PFSK-1 (cell line): ENCODE results near the gene KIAA1958.

Source experiments
- FOXP2 ChIP-seq: optimal IDR thresholded peaks from 2 replicates; pipeline ENCODE3; 2011; ENCODE audit warnings: borderline replicate concordance, control low read depth, inconsistent platforms; ENCODE audit not compliant: insufficient read depth; ENCODE audit errors: extremely low read length, extremely low read depth
- POLR2AphosphoS5 ChIP-seq: IDR thresholded peaks from 2 replicates; pipeline ENCODE4 v1.6.1; 2012; ENCODE audit warnings: low read depth, mild to moderate bottlenecking, control low read depth, low read length, moderate library complexity
- SIN3A ChIP-seq: IDR thresholded peaks from 2 replicates; pipeline ENCODE4 v1.6.1; 2012; ENCODE audit warnings: mild to moderate bottlenecking, low read length, moderate library complexity, borderline replicate concordance; ENCODE audit not compliant: insufficient read depth
- TAF1 ChIP-seq: IDR thresholded peaks from 2 replicates; pipeline ENCODE4 v1.6.1; 2012; ENCODE audit warnings: low read length, control low read depth, borderline replicate concordance; ENCODE audit not compliant: insufficient read depth
- TF ChIP-seq, protein P1 (sequence below), 2 experiments: IDR thresholded peaks; 2 replicates each; pipeline versions ENCODE4 v1.6.1 to v1.8.0; 2011 to 2012; ENCODE audit warnings: low read depth in 2 of 2, low read length in 2 of 2, control low read depth in 1 of 2, inconsistent platforms in 1 of 2, mild to moderate bottlenecking in 1 of 2, moderate library complexity in 1 of 2; ENCODE audit not compliant: insufficient read depth in 1 of 2

GRCh38 chr9:112620388-112620787 is 133.8 kb downstream of the KIAA1958 start:
- no peak for TF ChIP-seq FOXP2
- TF ChIP-seq, protein P1, sequence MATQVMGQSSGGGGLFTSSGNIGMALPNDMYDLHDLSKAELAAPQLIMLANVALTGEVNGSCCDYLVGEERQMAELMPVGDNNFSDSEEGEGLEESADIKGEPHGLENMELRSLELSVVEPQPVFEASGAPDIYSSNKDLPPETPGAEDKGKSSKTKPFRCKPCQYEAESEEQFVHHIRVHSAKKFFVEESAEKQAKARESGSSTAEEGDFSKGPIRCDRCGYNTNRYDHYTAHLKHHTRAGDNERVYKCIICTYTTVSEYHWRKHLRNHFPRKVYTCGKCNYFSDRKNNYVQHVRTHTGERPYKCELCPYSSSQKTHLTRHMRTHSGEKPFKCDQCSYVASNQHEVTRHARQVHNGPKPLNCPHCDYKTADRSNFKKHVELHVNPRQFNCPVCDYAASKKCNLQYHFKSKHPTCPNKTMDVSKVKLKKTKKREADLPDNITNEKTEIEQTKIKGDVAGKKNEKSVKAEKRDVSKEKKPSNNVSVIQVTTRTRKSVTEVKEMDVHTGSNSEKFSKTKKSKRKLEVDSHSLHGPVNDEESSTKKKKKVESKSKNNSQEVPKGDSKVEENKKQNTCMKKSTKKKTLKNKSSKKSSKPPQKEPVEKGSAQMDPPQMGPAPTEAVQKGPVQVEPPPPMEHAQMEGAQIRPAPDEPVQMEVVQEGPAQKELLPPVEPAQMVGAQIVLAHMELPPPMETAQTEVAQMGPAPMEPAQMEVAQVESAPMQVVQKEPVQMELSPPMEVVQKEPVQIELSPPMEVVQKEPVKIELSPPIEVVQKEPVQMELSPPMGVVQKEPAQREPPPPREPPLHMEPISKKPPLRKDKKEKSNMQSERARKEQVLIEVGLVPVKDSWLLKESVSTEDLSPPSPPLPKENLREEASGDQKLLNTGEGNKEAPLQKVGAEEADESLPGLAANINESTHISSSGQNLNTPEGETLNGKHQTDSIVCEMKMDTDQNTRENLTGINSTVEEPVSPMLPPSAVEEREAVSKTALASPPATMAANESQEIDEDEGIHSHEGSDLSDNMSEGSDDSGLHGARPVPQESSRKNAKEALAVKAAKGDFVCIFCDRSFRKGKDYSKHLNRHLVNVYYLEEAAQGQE (IDR thresholded peaks at IDR 0.05; ENCODE audit: insufficient read depth in 1 of 2, low read depth in 2 of 2, low read length in 2 of 2) = no peak
- no peak for TF ChIP-seq POLR2AphosphoS5
- no peak for TF ChIP-seq TAF1
- TF ChIP-seq SIN3A = no peak
